ENCODE measurements around the gene NKD1. TPM values are rescaled to one million over a fixed set of nuclear protein-coding genes. Genes with fewer than 3 reads are reported as not detected.

NKD1 gene
- total RNA-seq, 1 donor from 2014 or later: 54.7 TPM

DNA sequence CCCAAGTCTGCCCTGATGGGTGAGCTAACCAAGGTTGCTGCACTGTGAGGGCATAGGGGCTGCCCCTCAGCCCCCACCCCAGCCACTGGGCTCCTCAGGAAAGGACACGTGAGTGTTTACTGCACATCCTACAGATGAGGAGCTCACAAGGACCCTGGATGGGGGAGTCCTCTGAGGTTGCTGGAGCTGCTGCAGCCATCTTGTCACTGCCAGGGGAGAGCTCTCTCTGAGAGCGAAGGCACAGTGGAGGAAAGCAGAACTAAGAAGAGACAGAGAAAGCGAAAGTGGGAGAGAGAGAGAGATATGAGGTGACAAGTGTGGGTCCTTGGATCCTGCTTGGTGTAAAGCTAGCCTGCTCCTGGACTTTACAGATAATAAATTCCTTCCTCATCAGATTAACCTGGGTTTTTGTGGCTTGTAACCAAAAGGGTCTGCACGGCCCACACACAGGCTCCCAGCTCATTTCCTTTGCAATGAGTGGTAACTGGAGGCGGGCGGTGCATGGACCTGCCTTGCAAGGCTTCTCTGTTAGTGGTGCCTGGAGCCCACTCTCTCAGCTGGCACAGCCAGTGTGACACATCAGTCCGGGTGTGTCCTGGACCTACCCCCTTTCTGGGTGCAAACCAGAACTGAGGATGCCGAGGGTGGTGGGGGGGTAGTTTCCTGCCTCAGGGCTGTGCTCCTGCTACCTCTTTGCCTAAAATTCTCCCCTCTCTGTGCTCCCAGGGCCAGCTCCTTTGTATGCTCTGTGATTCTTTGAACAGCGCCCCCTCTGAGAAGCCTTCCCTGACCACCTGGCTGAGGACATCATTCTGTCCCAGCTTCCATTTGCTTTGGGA is 118.7 kb downstream of the NKD1 start:
- no peak for DNase-seq (ENCODE audit: low read depth, low spot score)
- peaks cover 9% of the 10 kb centered on the region for H3K9me3 Mint-ChIP-seq
- H3K27ac Mint-ChIP-seq (ENCODE audit: unreplicated experiment): no peak overlapping the region
- TF ChIP-seq, protein P1, sequence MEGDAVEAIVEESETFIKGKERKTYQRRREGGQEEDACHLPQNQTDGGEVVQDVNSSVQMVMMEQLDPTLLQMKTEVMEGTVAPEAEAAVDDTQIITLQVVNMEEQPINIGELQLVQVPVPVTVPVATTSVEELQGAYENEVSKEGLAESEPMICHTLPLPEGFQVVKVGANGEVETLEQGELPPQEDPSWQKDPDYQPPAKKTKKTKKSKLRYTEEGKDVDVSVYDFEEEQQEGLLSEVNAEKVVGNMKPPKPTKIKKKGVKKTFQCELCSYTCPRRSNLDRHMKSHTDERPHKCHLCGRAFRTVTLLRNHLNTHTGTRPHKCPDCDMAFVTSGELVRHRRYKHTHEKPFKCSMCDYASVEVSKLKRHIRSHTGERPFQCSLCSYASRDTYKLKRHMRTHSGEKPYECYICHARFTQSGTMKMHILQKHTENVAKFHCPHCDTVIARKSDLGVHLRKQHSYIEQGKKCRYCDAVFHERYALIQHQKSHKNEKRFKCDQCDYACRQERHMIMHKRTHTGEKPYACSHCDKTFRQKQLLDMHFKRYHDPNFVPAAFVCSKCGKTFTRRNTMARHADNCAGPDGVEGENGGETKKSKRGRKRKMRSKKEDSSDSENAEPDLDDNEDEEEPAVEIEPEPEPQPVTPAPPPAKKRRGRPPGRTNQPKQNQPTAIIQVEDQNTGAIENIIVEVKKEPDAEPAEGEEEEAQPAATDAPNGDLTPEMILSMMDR (conservative IDR thresholded peaks at IDR 0.05): no peak
- H3K4me1 Mint-ChIP-seq: peaks cover 26% of the 10 kb centered on the region
- no peak overlapping the region for H3K4me3 Mint-ChIP-seq
- H3K36me3 Mint-ChIP-seq (ENCODE audit: low read depth): peaks cover 9% of the 10 kb centered on the region
- no peaks in the 10 kb centered on the region for H3K27me3 Mint-ChIP-seq (ENCODE audit: low read depth)

DNA sequence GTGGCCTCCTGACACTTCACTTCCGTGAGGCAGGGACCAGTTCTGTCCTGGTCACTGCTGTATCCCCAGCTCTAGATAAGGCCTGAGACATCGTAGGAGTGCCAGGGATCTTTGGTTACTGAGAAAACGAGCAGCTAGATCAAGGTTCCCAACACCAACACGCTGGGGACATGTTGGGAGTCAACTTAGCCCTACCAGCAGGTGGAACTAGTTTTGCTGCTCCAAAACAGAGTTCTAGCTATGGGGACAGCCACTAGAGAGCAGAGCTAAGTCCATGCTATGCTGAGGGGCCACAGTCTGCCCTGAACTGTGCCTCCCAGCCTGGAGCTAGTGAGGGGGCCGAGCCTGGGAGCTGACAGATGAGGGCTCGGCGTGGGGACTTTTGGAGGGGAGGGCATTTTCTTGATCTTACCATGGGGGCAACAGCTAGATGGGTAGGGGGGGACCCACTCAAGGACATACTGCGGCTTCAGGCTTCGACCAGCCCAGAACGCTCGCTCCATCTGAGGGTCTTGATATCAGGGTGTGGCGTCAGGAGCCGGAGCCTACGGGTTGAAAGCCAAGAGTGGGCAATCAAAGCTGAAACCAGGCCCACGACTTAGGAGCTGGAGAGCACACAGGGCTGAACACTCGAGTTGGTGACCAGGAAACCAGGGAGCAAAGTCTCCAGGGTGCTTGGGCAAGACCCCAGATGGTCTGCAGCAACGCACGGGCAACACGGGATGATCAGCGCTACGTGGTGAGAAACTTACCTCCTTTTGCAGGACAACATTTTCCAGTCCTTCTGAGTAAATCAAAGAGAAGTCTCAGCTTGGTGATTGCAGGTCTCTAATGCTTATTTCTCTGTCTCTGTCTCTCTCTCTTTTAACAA is 119.5 kb downstream of the NKD1 start:
- no peak overlapping the region for H3K4me3 Mint-ChIP-seq
- peaks cover 14% of the 10 kb centered on the region for H3K36me3 Mint-ChIP-seq (ENCODE audit: low read depth)
- peaks cover 26% of the 10 kb centered on the region for H3K4me1 Mint-ChIP-seq
- no peaks in the 10 kb centered on the region for H3K27me3 Mint-ChIP-seq (ENCODE audit: low read depth)
- no peak for DNase-seq (ENCODE audit: low read depth, low spot score)
- H3K9me3 Mint-ChIP-seq: peaks cover 9% of the 10 kb centered on the region
- TF ChIP-seq, protein P1 (conservative IDR thresholded peaks at IDR 0.05): no peak
- H3K27ac Mint-ChIP-seq (ENCODE audit: unreplicated experiment): no peak overlapping the region

- TF ChIP-seq, protein P1 (conservative IDR thresholded peaks at IDR 0.05): no peak
- H3K27me3 Mint-ChIP-seq (ENCODE audit: low read depth): no peaks in the 10 kb centered on the region
- no peak overlapping the region for H3K4me3 Mint-ChIP-seq
- peaks cover 26% of the 10 kb centered on the region for H3K4me1 Mint-ChIP-seq
- no peak overlapping the region for H3K27ac Mint-ChIP-seq (ENCODE audit: unreplicated experiment)
- no peak for DNase-seq (ENCODE audit: low read depth, low spot score)
- peaks cover 9% of the 10 kb centered on the region for H3K9me3 Mint-ChIP-seq
- peaks cover 14% of the 10 kb centered on the region for H3K36me3 Mint-ChIP-seq (ENCODE audit: low read depth)
Measured at GRCh38 chr16:50668368-50669008, 120.3 kb downstream of the NKD1 start.

- DNase-seq (ENCODE audit: low read depth, low spot score): no peak
- Mint-ChIP-seq H3K27me3 (ENCODE audit: low read depth) (no peaks in the 10 kb centered on the region), H3K27ac (ENCODE audit: unreplicated experiment) (no peak overlapping the region), H3K36me3 (ENCODE audit: low read depth) (peaks cover 16% of the 10 kb centered on the region), H3K9me3 (peaks cover 7% of the 10 kb centered on the region), H3K4me3 (no peak overlapping the region), H3K4me1 (peaks cover 25% of the 10 kb centered on the region)
- TF ChIP-seq, protein P1 (conservative IDR thresholded peaks at IDR 0.05): no peak
Measured at GRCh38 chr16:50669741-50670140, 121.5 kb downstream of the NKD1 start.

- no peak overlapping the region for H3K4me3 Mint-ChIP-seq
- DNase-seq (ENCODE audit: low read depth, low spot score): no peak
- H3K9me3 Mint-ChIP-seq: peaks cover 6% of the 10 kb centered on the region
- TF ChIP-seq, protein P1 (conservative IDR thresholded peaks at IDR 0.05): no peak
- no peak overlapping the region for H3K27ac Mint-ChIP-seq (ENCODE audit: unreplicated experiment)
- no peaks in the 10 kb centered on the region for H3K27me3 Mint-ChIP-seq (ENCODE audit: low read depth)
- peaks cover 16% of the 10 kb centered on the region for H3K36me3 Mint-ChIP-seq (ENCODE audit: low read depth)
- H3K4me1 Mint-ChIP-seq: peaks cover 18% of the 10 kb centered on the region
Measured at GRCh38 chr16:50670476-50670875, 122.3 kb downstream of the NKD1 start.
